NCI-H1417 (cell line): ENCODE results near the gene MTFR1L.
A peak's percentile ranks its signal among the peaks of the same experiment; 100 is the strongest.

ENCODE experiments used
- DNase-seq, 3 experiments: peaks; one replicate each; lab custom pipeline; 2025; lab: John Stamatoyannopoulos, UW

Gene MTFR1L

GRCh38 chr1:25807480-25808390, 12.0 kb upstream of the MTFR1L start:
- DNase-seq: no peak

GRCh38 chr1:25808481-25809244, 11.1 kb upstream of the MTFR1L start:
- no peak for DNase-seq

- no peak for DNase-seq
Measured at GRCh38 chr1:25809283-25809926, 10.3 kb upstream of the MTFR1L start.

GRCh38 chr1:25809929-25810328, 9.8 kb upstream of the MTFR1L start:
- no peak for DNase-seq

GRCh38 chr1:25810341-25811299, 9.1 kb upstream of the MTFR1L start:
- DNase-seq: peak; percentile 45 to 75 (median 60)

DNA sequence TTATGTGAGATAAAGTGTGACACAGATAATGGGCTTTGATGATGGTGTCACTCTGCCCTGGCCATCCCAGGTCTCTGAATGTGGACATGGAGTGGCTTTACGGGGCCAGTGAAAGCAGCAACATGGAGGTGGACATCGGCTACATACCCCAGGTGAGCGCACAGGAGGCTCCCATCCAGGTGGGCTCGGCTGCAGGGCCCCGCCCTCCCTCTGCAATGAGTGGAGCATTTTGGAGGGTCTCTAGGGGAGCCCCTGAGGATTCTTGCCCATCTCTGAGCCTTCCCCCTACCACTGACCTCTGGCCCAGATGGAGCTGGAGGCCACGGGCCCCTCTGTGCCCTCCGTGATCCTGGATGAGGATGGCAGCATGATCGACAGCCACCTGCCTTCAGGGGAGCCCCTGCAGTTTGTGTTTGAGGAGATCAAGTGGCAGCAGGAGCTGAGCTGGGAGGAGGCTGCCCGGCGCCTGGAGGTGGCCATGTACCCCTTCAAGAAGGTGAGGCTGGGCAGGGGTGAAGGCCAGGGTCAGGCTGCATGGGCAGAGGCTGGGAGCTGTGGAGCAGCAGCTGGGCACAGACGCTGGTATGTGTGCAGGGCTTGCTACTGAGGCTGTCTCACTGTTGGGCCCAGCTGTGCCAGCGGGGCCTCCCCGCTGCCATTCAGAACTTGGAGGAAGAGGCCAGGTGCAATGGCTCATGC, 8.2 kb upstream of the MTFR1L start:
- DNase-seq: no peak

- DNase-seq: no peak
Measured at GRCh38 chr1:25813071-25813733, 6.6 kb upstream of the MTFR1L start.

GRCh38 chr1:25813734-25814471, 5.9 kb upstream of the MTFR1L start:
- DNase-seq: no peak

GRCh38 chr1:25814549-25815087, 5.1 kb upstream of the MTFR1L start:
- DNase-seq: no peak

DNA sequence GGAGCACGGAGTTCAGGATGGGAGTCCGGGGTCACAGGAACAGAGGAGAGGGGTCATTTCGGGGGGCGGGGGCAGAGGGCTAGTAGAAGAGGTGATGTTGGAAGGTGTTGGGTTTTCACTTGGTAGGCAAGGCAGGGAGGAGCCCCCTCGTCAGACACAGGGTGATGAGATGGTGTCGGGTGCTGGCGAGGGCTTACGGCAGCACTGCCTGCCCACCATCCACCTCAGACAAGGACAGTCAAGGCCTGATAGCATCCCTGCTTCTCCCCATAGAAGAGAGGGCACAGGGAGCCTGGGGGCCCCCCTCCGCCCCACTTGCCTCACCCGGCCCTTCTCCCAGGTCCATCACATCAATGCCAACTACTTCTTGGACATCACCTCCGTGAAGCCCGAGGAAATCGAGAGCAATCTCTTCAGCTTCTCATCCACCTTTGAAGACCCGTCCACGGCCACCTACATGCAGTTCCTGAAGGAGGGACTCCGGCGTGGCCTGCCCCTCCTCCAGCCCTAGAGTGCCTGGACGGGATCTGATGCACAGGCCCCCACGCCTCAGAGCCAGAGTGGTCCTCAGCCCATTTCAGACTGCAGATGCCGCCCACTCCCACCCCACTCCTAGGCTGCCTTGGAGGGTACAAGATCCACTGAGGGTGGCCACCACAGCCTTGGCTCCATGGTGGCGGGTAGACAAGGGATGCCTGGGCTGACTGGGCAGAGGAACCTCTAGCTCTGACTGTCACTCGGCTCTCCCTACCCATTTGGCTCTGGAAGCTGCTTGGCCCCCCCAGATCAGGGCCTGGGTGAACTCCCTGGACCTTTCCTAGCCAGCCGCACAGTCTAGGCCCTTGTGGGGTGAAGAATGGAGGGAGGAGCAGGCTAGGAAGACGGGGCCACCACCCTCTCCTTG, 4.3 kb upstream of the MTFR1L start:
- no peak for DNase-seq

DNA sequence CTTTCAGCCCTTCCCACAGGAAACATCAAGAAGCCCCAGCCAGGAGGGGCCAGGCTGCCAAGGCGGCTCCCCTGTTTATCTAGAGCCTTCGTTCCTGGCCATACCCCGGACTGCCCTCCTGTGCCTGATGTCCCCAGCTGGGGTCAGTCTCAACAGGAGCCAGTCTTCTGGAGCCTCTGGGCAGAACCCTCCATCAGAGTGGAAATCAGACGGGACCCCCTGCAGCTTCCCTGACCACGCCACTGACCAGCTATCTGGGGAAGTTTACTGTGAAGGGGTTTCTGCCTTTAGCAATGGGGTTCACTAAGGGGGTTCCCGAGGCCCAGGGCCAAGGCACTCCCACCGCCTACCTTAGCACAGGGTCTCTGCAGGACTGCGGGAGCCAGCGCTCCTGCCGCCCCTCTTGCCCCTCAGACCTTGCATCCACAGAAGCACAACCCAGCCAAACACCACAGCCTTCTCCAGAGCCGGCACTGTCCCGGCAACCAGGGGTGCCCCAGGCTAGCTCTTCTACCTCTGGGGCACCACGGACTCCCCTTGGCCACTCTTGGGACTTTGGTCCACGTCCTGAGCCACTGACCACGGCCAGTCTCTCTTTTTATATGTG, 3.5 kb upstream of the MTFR1L start:
- no peak for DNase-seq

GRCh38 chr1:25817840-25818501, 1.8 kb upstream of the MTFR1L start:
- DNase-seq: no peak

DNA sequence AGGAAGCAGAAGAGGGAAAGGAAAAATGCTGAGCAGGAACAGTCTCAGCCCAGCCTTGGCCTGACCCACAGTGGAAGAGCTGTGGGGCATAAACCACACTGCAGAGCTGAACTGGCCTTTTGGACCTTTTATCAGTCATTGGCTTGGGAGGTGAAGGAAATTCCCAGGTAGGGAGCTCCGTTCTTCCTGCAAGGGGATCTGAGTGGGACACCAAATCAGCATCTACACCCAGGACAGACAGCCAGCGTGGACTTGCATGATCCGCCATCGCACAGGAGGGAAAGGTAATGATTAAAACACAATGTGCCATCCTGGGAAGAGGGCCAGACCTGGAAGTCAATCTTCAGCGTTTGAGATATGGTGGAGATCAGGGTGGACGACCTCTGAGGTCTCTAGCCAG, 1.2 kb upstream of the MTFR1L start:
- DNase-seq: no peak

DNA sequence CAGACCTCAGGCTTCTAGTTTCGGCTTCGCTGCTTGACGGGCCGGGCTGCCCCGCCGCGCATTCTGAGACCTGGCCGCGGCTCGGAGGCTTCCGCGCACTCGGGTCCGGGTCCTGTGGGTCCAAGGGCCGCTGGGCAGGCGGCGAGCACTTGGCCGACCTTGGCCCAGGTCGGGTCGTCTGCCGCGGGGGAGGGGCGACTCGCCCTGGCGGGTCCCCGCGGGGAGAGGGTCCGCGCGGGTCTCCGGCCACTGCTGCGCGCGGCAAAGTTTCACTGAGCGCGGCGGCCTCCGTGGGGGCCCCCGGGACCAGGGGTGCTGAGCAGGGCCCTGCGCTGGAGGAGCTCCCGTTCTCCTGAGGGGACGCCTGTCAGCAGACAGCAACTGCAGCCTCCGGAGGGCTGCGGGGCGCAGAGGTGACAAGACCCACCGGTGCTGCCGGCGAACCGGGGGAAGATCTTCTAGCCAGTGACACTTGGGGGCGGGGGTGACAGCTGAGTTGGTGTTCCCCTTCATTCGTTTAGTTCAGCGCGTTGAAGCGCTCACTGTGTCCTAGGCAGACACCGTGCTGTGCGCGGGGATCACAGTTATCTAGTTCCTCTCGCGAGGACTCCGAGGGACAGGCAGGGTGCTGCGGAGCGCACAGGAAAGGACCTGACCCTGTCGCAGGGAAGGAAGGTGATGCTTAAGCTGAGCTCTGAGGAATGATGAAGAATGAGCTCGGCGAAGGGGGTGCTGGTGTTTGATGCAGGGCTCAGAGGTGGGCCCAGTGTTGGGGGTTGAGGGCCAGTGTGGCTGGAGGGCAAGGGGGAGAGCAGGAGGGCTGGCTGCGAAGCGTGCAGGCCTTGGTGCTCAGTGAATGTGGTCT, 725 bp downstream of the MTFR1L start:
- peak; percentile 9 to 72 (median 72) for DNase-seq

DNA sequence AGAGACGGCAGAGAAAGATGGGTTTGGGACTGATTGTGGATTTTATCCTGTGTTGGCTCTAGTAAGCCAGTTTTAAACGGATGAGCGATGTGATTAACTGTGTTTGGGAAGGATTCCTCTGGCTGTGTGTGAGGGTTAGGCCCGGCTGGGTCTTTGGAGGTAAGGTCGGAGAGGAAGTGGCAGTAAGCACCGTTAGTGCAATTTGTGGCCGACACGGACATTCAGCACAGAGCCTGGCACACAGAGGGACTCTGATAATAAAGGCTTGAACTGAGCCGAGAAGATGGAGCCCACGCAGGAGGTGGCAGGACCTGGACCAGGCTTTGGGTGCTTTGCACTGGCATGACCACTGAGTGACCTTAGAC, 1.3 kb downstream of the MTFR1L start:
- DNase-seq: no peak

GRCh38 chr1:25821630-25822091, 1.9 kb downstream of the MTFR1L start:
- no peak for DNase-seq
